ENCODE measurements around the gene MEGF11. TPM values are rescaled to one million over a fixed set of nuclear protein-coding genes. Genes with fewer than 3 reads are reported as not detected.

MEGF11 gene
- total RNA-seq, 1 experiment from 2014 or later, result 2.3 TPM

DNA sequence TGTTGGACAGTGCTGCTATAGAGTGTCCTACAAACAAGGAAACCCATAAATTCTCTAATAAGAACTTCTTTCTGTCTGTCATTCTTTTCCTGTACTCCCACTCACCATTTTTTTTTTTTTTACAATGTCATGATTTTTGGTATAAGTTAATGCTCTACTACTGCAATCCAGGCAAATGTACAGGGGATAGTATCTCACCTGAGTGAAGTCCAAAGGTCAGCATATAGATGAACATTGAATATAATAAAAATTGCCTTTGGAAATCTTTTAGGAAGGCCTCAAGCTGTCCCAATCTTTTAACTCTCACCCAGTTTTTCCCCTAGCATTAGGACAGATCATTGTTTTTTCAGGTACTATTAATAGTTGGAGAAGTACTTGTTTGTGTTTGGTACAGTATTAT is 405.6 kb downstream of the MEGF11 start:
- Histone ChIP-seq H3K4me1 (ENCODE audit: control insufficient read depth in 1 of 2, insufficient read depth in 2 of 2, low read length in 2 of 2) (no peaks in the 10 kb centered on the region), H3K9ac (ENCODE audit: low read length) (no peak overlapping the region), H2AFZ (ENCODE audit: low read depth, low read length, poor library complexity, severe bottlenecking) (no peak overlapping the region), H3K27me3 (ENCODE audit: insufficient read depth, low read length) (no peaks in the 10 kb centered on the region), H4K20me1 (ENCODE audit: insufficient read depth) (no peaks in the 10 kb centered on the region), H3K4me3 (replicated peaks in 1 of 2; ENCODE audit: low read depth in 1 of 2, low read length in 2 of 2) (no peak overlapping the region), H3K4me2 (ENCODE audit: low read length) (no peak overlapping the region), H3K79me2 (ENCODE audit: insufficient read depth, low read length) (no peaks in the 10 kb centered on the region), H3K9me2 (ENCODE audit: insufficient read depth) (no peaks in the 10 kb centered on the region), H3K27ac (ENCODE audit: low read depth, low read length) (no peak overlapping the region), H3K36me3 (ENCODE audit: control insufficient read depth in 1 of 2, insufficient read depth in 2 of 2, low read length in 2 of 2) (no peaks in the 10 kb centered on the region), H3K9me3 (ENCODE audit: control insufficient read depth in 1 of 2, insufficient read depth in 1 of 2, low read depth in 1 of 2, low read length in 2 of 2) (no peaks in the 10 kb centered on the region)
- DNase-seq (ENCODE audit: low read depth, low spot score) (no peak), ATAC-seq (no peak)
- TF ChIP-seq TCF7L2 (IDR thresholded peaks at IDR 0.05; ENCODE audit: borderline replicate concordance, extremely low read depth, insufficient read depth, insufficient read length) (no peak), CEBPB (IDR thresholded peaks at IDR 0.05; ENCODE audit: low read depth) (no peak), ZNF274 (IDR thresholded peaks at IDR 0.05; ENCODE audit: low read depth, low read length) (no peak), EZH2phosphoT487 (IDR thresholded peaks at IDR 0.05; ENCODE audit: borderline replicate concordance) (no peak), ZFX (IDR thresholded peaks at IDR 0.05) (no peak), FOSL1 (IDR thresholded peaks at IDR 0.05; ENCODE audit: low read depth) (no peak), EZH2 (IDR thresholded peaks at IDR 0.05) (no peak), JUND (IDR thresholded peaks at IDR 0.05) (no peak), ELF1 (IDR thresholded peaks at IDR 0.05; ENCODE audit: borderline replicate concordance, low read depth) (no peak), YY1 (IDR thresholded peaks at IDR 0.05; ENCODE audit: extremely low read depth, insufficient replicate concordance, low read depth, low read length) (no peak), SP1 (IDR thresholded peaks at IDR 0.05; ENCODE audit: low read depth) (no peak), SRF (IDR thresholded peaks at IDR 0.05; ENCODE audit: low read depth) (no peak), CBX3 (IDR thresholded peaks at IDR 0.05; ENCODE audit: low read depth) (no peak), EGR1 (IDR thresholded peaks at IDR 0.05; ENCODE audit: low read depth) (no peak)
- TF ChIP-seq, protein P1, sequence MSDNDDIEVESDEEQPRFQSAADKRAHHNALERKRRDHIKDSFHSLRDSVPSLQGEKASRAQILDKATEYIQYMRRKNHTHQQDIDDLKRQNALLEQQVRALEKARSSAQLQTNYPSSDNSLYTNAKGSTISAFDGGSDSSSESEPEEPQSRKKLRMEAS (IDR thresholded peaks at IDR 0.05), result no peak
- TF ChIP-seq, protein P2, sequence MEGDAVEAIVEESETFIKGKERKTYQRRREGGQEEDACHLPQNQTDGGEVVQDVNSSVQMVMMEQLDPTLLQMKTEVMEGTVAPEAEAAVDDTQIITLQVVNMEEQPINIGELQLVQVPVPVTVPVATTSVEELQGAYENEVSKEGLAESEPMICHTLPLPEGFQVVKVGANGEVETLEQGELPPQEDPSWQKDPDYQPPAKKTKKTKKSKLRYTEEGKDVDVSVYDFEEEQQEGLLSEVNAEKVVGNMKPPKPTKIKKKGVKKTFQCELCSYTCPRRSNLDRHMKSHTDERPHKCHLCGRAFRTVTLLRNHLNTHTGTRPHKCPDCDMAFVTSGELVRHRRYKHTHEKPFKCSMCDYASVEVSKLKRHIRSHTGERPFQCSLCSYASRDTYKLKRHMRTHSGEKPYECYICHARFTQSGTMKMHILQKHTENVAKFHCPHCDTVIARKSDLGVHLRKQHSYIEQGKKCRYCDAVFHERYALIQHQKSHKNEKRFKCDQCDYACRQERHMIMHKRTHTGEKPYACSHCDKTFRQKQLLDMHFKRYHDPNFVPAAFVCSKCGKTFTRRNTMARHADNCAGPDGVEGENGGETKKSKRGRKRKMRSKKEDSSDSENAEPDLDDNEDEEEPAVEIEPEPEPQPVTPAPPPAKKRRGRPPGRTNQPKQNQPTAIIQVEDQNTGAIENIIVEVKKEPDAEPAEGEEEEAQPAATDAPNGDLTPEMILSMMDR (IDR thresholded peaks at IDR 0.05 in 2 of 3, conservative IDR thresholded peaks at IDR 0.05 in 1 of 3; ENCODE audit: borderline replicate concordance in 1 of 3, insufficient read depth in 1 of 3, low read depth in 2 of 3, low read length in 2 of 3), result no peak
- TF ChIP-seq, protein P3, sequence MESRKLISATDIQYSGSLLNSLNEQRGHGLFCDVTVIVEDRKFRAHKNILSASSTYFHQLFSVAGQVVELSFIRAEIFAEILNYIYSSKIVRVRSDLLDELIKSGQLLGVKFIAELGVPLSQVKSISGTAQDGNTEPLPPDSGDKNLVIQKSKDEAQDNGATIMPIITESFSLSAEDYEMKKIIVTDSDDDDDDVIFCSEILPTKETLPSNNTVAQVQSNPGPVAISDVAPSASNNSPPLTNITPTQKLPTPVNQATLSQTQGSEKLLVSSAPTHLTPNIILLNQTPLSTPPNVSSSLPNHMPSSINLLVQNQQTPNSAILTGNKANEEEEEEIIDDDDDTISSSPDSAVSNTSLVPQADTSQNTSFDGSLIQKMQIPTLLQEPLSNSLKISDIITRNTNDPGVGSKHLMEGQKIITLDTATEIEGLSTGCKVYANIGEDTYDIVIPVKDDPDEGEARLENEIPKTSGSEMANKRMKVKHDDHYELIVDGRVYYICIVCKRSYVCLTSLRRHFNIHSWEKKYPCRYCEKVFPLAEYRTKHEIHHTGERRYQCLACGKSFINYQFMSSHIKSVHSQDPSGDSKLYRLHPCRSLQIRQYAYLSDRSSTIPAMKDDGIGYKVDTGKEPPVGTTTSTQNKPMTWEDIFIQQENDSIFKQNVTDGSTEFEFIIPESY (IDR thresholded peaks at IDR 0.05; ENCODE audit: extremely low read depth, insufficient replicate concordance, low read length), result no peak
- TF ChIP-seq, protein P4, sequence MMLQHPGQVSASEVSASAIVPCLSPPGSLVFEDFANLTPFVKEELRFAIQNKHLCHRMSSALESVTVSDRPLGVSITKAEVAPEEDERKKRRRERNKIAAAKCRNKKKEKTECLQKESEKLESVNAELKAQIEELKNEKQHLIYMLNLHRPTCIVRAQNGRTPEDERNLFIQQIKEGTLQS (IDR thresholded peaks at IDR 0.05), result no peak
- intact Hi-C loops (cut with micrococcal nuclease), result no loop called here
- ChIA-PET POLR2A (no interaction called here), RAD21 (ENCODE audit: low non-redundant PET in 1 of 2, low total read pairs in 2 of 2, uncharacterized antibody in 2 of 2, unreplicated experiment in 2 of 2) (no interaction called here), CTCF (interaction anchor here (1.5 kb wide), 1 partner anchor 11 kb away, joined by 5 read pairs; no protein-coding TSS in a partner anchor)
- no TSS peak for BruUV-seq (replicated peaks)
